ENCODE measurements around the gene SIT1.

Gene SIT1

DNA sequence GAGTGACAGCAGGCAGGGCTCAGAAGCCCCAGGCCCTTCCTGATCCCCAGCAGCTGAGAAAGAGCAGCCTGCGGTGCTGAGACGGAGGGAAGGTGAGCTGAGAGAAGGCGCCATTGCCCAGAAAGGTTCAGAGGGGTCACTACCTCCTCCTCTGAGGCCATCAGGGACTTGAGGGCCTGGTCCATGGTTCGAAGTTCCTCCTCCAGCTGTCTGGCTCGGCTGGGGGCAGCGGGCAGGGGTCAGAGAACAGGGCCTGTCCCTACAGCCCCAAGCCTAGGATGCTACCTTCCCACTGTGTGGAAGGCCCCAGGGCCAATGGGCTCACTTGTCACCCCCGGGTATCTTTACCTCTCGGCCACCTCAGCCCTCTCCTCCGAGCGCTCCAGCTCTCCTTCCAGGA is 34.2 kb upstream of the SIT1 start:
- no peak for DNase-seq (ENCODE audit: low spot score)
- TF ChIP-seq, protein P1, sequence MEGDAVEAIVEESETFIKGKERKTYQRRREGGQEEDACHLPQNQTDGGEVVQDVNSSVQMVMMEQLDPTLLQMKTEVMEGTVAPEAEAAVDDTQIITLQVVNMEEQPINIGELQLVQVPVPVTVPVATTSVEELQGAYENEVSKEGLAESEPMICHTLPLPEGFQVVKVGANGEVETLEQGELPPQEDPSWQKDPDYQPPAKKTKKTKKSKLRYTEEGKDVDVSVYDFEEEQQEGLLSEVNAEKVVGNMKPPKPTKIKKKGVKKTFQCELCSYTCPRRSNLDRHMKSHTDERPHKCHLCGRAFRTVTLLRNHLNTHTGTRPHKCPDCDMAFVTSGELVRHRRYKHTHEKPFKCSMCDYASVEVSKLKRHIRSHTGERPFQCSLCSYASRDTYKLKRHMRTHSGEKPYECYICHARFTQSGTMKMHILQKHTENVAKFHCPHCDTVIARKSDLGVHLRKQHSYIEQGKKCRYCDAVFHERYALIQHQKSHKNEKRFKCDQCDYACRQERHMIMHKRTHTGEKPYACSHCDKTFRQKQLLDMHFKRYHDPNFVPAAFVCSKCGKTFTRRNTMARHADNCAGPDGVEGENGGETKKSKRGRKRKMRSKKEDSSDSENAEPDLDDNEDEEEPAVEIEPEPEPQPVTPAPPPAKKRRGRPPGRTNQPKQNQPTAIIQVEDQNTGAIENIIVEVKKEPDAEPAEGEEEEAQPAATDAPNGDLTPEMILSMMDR (conservative IDR thresholded peaks at IDR 0.05; ENCODE audit: low read depth) = no peak
- H3K27ac ChIP-seq = peak overlapping the region; percentile 9
- CTCF ChIA-PET = interaction anchor here (0.6 to 1.1 kb wide), 3 partner anchors 12 to 38 kb away, joined by 3 to 6 read pairs (median 3); no protein-coding TSS in a partner anchor
- POLR2A ChIA-PET (ENCODE audit: low non-redundant PET) = interaction anchor here (0.6 kb wide), 1 partner anchor 192 kb away, joined by 6 read pairs; no protein-coding TSS in a partner anchor

DNA sequence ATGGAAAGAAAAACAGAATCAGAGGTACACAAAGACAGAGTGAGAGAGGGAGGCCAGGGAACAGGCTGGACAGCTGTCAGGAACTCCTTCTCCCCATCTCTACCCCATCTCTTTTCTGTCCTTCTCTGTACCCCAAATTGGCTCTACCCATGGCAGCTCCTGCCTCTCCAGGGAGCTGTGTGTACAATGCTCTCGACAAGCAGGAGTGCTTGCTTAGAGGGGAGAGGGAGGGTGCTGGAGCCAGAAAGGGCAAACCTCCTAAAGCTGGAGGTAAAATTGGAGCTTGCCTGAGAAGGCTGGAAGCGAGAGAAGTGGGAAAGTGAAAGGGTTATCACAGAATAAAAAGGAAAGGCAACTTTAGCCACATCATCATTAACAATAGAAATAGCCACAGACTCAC is 32.6 kb upstream of the SIT1 start:
- ChIA-PET POLR2A (ENCODE audit: low non-redundant PET) (no interaction called here), CTCF (interaction anchor here (0.6 to 1.0 kb wide), 2 partner anchors 13 to 217 kb away, joined by 5 to 7 read pairs; no protein-coding TSS in a partner anchor)
- DNase-seq (ENCODE audit: low spot score) = no peak
- H3K27ac ChIP-seq = peak overlapping the region; percentile 60
- TF ChIP-seq, protein P1 (conservative IDR thresholded peaks at IDR 0.05; ENCODE audit: low read depth) = no peak

DNA sequence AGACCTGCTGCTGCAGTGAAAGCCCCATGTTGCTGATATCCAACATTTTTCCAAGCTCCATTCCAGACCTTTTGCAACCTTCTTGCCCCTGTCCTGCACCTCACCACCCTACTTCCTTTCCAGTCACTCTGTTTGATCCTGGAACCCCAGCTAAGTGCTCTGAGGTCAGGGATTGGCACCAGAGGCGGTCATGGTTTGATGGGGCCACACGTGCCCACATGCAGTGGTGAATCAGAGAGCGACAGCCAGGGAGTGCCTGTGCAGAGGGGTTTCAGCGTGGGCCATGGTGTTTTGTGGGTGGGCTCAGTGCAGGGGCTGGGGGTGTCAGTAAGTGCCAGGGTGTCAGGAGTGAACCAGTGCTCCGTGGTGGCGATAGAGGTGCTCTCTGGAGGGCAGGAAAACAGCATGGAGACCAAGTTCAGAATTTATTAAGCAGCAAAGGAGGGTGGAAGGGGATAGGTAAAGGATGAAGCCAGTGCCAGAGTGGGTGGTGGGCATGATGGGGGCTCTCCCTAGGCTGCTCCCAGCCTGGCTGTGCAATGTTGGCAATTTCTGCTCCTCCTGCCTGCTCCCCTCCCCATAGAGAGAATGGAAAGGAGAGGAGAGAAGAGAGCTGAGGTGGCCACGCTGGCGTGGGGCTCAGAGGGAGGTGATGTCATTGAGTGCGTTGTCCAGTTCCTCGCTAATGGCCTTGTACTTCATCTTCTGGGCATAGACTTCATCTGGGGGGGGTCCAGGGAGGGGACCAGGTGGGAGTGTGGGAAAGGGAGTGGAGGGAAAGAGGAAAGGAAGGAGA is 32.0 kb upstream of the SIT1 start:
- TF ChIP-seq, protein P1 (conservative IDR thresholded peaks at IDR 0.05; ENCODE audit: low read depth) = no peak
- H3K27ac ChIP-seq = peak overlapping the region; percentile 60
- ChIA-PET CTCF (interaction anchor here (1.0 kb wide), 1 partner anchor 14 kb away, joined by 5 read pairs; no protein-coding TSS in a partner anchor), POLR2A (ENCODE audit: low non-redundant PET) (no interaction called here)
- no peak for DNase-seq (ENCODE audit: low spot score)

DNA sequence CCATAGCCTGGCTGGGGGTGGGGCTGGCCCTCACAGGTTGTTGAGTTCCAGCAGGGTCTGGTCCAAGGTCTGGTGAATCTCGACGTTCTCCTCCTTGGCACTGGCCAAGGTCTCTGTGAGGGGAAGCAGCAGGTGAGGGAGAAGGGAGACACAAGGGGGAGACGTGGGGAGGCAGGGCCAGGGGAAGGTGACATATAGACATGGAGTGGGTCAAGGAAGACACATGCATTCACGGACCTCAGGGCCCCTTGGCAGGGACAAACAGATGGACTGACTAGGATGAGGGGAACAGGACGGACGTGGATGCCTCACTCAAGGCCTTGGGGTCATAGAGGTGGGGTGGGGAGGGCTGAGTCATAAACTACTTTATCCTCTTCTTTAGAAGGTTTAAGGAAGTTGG is 31.3 kb upstream of the SIT1 start:
- POLR2A ChIA-PET (ENCODE audit: low non-redundant PET) = no interaction called here
- TF ChIP-seq, protein P1 (conservative IDR thresholded peaks at IDR 0.05; ENCODE audit: low read depth) = no peak
- H3K27ac ChIP-seq = peak overlapping the region; percentile 60
- DNase-seq (ENCODE audit: low spot score) = no peak
- CTCF ChIA-PET = no interaction called here

DNA sequence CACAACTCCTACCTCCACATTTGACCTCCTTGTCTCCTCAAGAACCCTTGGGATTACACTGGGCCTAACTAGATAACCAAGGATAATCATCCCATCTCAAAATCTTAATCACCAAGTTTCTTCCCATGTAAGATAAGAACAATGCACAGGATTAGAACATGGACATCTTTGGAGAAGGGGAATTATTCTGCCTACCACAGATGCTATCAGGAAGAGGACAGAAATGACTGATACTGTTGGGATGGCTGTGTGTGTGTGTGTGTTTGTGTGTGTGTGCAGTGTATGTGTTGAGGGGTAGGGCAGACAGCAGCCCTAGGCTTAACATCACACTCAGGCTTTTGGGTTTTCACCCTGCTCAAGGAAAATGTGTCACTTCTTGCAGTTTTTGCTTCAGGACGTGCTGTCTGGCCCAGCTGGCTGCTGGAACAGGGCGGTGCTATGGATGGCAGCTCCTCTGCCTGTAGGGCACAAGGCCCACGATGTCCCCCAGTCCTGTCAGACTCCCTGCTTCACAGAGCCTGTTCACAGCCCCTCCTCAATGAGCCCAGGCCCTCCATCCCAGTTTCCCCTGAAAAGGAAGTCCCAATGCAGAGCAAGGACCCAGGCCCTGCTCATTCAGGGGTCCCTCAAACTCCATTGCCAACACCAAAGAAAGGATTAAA is 30.7 kb upstream of the SIT1 start:
- DNase-seq (ENCODE audit: low spot score) = no peak
- TF ChIP-seq, protein P1 (conservative IDR thresholded peaks at IDR 0.05; ENCODE audit: low read depth) = no peak
- POLR2A ChIA-PET (ENCODE audit: low non-redundant PET) = no interaction called here
- CTCF ChIA-PET = no interaction called here
- peak overlapping the region; percentile 60 for H3K27ac ChIP-seq

DNA sequence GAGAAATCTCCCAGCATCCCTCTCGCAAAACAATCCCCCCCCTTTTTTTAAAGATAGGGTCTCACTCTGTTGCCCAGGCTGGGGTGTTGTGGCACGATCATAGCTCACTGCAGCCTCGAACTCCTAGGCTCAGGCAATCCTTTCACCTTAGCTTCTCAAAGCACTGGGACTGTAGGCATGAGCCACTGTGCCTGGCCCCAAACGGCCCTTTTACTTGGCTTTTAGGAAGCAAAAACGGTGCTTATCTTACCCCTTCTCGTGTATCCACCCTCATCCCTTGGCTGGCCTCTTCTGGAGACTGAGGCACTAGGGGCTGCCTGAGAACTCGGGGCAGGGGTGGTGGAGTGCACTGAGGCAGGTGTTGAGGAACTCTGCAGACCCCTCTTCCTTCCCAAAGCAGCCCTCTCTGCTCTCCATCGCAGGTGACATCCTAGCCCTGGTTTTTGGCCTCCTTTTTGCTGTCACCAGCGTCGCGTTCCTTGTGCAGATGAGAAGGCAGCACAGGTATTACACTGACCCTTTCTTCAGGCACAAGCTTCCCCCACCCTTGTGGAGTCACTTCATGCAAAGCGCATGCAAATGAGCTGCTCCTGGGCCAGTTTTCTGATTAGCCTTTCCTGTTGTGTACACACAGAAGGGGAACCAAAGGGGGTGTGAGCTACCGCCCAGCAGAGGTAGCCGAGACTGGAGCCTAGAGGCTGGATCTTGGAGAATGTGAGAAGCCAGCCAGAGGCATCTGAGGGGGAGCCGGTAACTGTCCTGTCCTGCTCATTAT is 29.8 kb upstream of the SIT1 start:
- DNase-seq (ENCODE audit: low spot score) = no peak
- ChIA-PET POLR2A (ENCODE audit: low non-redundant PET) (no interaction called here), CTCF (no interaction called here)
- TF ChIP-seq, protein P1 (conservative IDR thresholded peaks at IDR 0.05; ENCODE audit: low read depth) = no peak
- peak overlapping the region; percentile 20; the same call in 1 of the 2 replicates for H3K27ac ChIP-seq
